GM06990 (cell line): ENCODE results near the gene SH3GL1.

Experiments
- DNase-seq: peaks from one replicate; pipeline ENCODE4 v3.0.0-alpha.2; 2011; ENCODE audit not compliant: insufficient read length; ENCODE audit errors: extremely low read depth
- H3K27me3 ChIP-seq: replicated peaks from 2 replicates; pipeline ENCODE4 v1.6.0; 2011; ENCODE audit warnings: low read length; ENCODE audit not compliant: control insufficient read depth, insufficient read depth
- H3K36me3 ChIP-seq: 2 replicates; pipeline ENCODE4 v1.5.1; 2011; ENCODE audit warnings: low read length; ENCODE audit not compliant: control insufficient read depth, insufficient read depth
- H3K4me3 ChIP-seq: replicated peaks from 2 replicates; pipeline ENCODE4 v1.5.1; 2011; ENCODE audit warnings: low read depth, mild to moderate bottlenecking, control low read depth, low read length
- CTCF ChIP-seq: IDR thresholded peaks from 2 replicates; pipeline ENCODE4 v1.5.1; 2011; ENCODE audit warnings: low read length, control low read depth, mild to moderate bottlenecking, inconsistent platforms; ENCODE audit not compliant: insufficient read depth, poor library complexity, severe bottlenecking

Gene SH3GL1, protein sequence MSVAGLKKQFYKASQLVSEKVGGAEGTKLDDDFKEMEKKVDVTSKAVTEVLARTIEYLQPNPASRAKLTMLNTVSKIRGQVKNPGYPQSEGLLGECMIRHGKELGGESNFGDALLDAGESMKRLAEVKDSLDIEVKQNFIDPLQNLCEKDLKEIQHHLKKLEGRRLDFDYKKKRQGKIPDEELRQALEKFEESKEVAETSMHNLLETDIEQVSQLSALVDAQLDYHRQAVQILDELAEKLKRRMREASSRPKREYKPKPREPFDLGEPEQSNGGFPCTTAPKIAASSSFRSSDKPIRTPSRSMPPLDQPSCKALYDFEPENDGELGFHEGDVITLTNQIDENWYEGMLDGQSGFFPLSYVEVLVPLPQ

DNA sequence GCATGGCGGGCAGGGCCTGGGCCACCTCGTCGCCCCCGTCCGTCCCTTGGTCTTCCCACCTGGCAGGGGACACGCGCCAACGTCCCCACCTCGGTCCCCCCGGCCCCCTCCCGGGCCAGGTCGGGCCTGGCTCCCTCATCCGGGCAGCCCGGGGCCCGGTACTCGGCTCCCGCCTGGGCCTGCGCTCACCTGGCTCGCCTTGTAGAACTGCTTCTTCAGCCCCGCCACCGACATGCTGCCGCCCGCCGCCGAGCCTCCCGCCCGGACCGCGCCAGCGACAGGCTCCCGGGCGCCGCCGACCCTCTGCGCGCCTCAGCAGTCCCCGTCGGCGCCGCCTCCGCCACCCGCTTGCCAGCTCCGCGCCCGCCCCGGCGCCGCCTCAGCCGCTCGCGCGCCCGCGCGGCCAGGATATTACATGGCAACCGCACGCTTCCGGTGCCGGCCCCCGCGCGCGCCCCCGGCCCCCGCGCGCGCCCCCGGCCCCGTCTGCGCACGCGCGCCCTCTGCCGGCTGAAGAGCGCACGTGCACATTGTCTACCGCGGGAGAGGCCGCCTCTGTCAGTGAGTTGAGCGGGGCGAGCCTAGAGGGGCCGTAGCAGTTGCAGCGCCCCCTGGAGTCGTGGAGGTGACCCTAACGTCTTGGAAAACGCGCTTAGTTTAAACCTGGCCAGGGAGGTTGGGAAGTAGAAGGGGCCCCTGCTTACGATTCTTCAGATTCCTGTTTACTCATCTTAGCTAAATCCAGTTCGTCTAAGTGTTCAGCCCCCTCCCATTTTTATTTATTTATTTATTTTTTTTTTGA, at the start of gene SH3GL1:
TSS of gene SH3GL1 (minus strand) at position 413 of the 802 bp plus-strand sequence. CDS start at position 234, 179 bp downstream.
- peak within 1 kb of the TSS; percentile 92 for H3K4me3 ChIP-seq
- peak; percentile 91 for DNase-seq
- H3K27me3 ChIP-seq, result no peaks in the 10 kb centered on the region
- H3K36me3 ChIP-seq, result peaks cover 1% of the 10 kb centered on the region; the same call in 1 of the 2 replicates
- peak; percentile 95 for TF ChIP-seq CTCF

DNA sequence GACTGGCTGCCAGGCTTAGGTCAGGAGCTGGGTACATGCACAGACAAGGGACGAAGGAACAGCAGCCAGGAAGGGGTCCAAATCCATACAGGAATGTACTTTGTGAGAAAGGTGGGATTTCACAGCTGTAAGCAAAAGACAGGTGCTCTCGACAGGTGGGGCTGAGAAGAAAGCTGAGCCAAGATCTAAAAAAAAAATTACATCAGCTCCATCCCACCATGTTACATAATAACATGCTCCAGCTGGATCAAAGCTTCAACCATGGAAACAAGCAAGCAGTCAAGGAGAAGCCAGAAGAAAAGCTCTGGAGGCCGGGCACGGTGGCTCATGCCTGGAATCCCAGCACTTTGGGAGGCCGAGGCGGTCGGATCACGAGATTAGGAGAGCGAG, 49.3 kb upstream of the SH3GL1 start:
- no peak overlapping the region for H3K4me3 ChIP-seq
- no peak for TF ChIP-seq CTCF
- no peaks in the 10 kb centered on the region for H3K27me3 ChIP-seq
- H3K36me3 ChIP-seq, result peaks cover 51% of the 10 kb centered on the region
- no peak for DNase-seq

DNA sequence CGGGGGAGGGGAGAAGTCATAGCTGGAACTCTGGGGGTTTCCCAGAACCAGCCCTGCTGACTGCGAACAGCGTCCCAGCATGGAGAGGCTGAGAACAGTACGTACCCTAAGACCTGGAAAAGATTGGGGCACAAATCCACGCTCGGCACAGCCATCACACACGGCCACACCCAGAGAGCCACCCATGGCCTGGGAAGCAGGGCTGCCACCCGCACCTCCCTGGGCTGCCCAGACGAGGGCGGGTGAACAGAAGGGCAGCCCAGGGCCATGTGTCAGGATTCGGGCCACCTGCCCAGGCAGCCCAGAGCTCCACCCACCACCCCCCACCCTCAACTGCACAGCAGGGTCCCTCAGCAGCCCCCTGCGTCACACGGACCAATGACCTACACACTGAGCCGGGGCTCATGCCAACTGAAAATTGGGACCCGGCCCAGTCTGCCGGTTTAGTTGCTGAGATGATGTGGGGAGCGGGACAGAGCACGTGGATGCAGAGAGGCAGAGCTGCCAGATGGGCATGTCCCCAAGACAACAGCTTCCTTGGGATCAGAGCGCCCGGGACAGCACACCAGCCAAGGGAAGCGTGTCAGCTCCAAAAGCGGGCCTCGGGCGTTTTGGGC, 48.8 kb upstream of the SH3GL1 start:
- Histone ChIP-seq H3K4me3 (no peak overlapping the region), H3K36me3 (peaks cover 54% of the 10 kb centered on the region), H3K27me3 (no peaks in the 10 kb centered on the region)
- no peak for TF ChIP-seq CTCF
- no peak for DNase-seq

DNA sequence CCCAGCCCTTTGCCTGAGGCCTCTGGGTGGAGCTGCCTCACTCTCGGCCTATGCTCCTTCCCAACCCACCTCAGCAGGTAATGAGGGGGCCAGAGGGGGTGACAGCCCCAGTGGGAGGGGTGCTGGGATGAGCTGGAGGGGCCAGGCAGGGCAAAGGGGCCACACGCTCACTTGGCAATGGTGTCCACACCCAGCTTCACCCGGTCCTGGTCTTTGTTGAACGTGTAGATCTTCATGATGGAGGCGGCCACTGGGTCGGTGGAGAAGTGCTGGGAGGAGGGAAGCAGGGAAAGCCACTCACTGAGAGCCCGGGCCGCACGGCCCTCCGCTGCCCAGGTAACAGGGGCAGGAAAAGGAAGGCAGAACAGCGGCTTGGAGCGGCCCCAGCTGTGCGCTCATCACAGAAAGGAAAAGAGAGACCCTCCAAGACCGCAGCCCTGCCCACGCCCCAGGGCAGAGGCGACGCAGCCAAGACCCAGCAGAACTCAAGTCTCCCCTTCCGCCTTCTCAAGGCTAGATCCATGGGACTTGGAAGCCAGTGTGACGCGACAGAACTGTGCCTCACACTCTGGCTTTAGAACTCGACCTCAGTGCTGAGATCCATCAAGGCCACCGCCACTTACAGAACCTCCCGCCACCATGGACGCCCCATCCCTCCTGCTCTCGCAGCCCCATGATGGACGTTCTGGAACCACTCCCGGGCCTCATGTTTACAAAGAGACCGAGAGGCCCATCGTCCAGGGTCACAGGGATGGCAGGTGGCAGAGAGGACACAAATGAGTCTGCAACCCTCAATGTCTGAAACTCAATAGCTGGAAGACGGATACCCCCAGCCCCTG, 48.0 kb upstream of the SH3GL1 start:
- TF ChIP-seq CTCF, result no peak
- no peak for DNase-seq
- H3K27me3 ChIP-seq, result no peaks in the 10 kb centered on the region
- H3K36me3 ChIP-seq, result peaks cover 53% of the 10 kb centered on the region
- H3K4me3 ChIP-seq, result no peak overlapping the region

- TF ChIP-seq CTCF, result no peak
- DNase-seq, result no peak
Observed at GRCh38 chr19:4447327-4448146, 47.2 kb upstream of the SH3GL1 start.

More at GRCh38 chr19:4447327-4448146, 47.2 kb upstream of the SH3GL1 start:
- no peaks in the 10 kb centered on the region for H3K27me3 ChIP-seq
- peaks cover 47% of the 10 kb centered on the region for H3K36me3 ChIP-seq
- no peak overlapping the region for H3K4me3 ChIP-seq
